HEK293 (cell line): ENCODE data around the gene NUF2.

ENCODE experiments used
- CTCF ChIA-PET: fragments of 350-600 bp; formaldehyde crosslinking; extraction: SDS; loops from one replicate; lab custom pipeline; 2021; ENCODE audit warnings: antibody characterized with exemption; lab: Yijun Ruan, JAX
- POLR2A ChIA-PET: fragments of 300-600 bp; formaldehyde crosslinking; extraction: SDS; loops from one replicate; lab custom pipeline; 2020; ENCODE audit warnings: antibody characterized with exemption, inconsistent platforms; lab: Yijun Ruan, JAX
- H3K27ac ChIP-seq: fragments of 200-500 bp; sonication (Bioruptor generic); 2 replicates; pipeline ENCODE4 v1.5.1; 2014; ENCODE audit warnings: low read depth, low read length, control low read depth, inconsistent platforms; ENCODE audit errors: extremely low read depth
- H3K36me3 ChIP-seq, 2 experiments: fragments of 200-500 bp in 1 of 2; sonication (Bioruptor generic) in 1 of 2; 1 replicate in 1 of 2; 2 replicates in 1 of 2; pipeline ENCODE4 v1.5.1; 2014 to 2017; ENCODE audit warnings: inconsistent platforms in 2 of 2, low read length in 2 of 2; ENCODE audit not compliant: control insufficient read depth in 2 of 2, insufficient read depth in 1 of 2
- H3K4me1 ChIP-seq: fragments of 200-500 bp; sonication (Bioruptor generic); 2 replicates; pipeline ENCODE4 v1.5.1; 2014; ENCODE audit warnings: mild to moderate bottlenecking, low read length, inconsistent platforms; ENCODE audit not compliant: control insufficient read depth, insufficient read depth
- H3K4me3 ChIP-seq: 2 replicates; pipeline ENCODE4 v1.5.1; 2011; ENCODE audit warnings: low read depth, mild to moderate bottlenecking, control low read depth, low read length, moderate library complexity
- H3K9me3 ChIP-seq: fragments of 200-500 bp; sonication (Bioruptor generic); 2 replicates; pipeline ENCODE4 v1.5.1; 2014; ENCODE audit warnings: low read depth, low read length, inconsistent platforms; ENCODE audit not compliant: control insufficient read depth, insufficient read depth
- AEBP2 ChIP-seq: fragments of 450-650 bp; formaldehyde crosslinking; IDR thresholded peaks from 2 replicates; pipeline ENCODE4 v1.5.1; 2016; ENCODE audit warnings: missing biosample characterization, missing genetic modification characterization, borderline replicate concordance
- EGR2 ChIP-seq: fragments of 450-650 bp; formaldehyde crosslinking; IDR thresholded peaks from 2 replicates; pipeline ENCODE4 v1.5.1; 2016; ENCODE audit warnings: low read depth, missing biosample characterization, missing genetic modification characterization
- KLF9 ChIP-seq: fragments of 450-650 bp; formaldehyde crosslinking; IDR thresholded peaks from 2 replicates; pipeline ENCODE4 v1.5.1; 2016; ENCODE audit warnings: missing biosample characterization, missing genetic modification characterization, low read depth
- PRDM1 ChIP-seq: fragments of 450-650 bp; formaldehyde crosslinking; IDR thresholded peaks from 2 replicates; pipeline ENCODE4; 2016; ENCODE audit warnings: missing biosample characterization, missing genetic modification characterization
- ZEB2 ChIP-seq: fragments of 450-650 bp; formaldehyde crosslinking; IDR thresholded peaks from 2 replicates; pipeline ENCODE4 v1.5.1; 2016; ENCODE audit warnings: missing biosample characterization, missing genetic modification characterization
- ZFP41 ChIP-seq: fragments of 450-650 bp; formaldehyde crosslinking; IDR thresholded peaks from 2 replicates; pipeline ENCODE4 v1.5.1; 2016; ENCODE audit warnings: missing biosample characterization, missing genetic modification characterization, borderline replicate concordance
- ZNF24 ChIP-seq: fragments of 450-650 bp; formaldehyde crosslinking; IDR thresholded peaks from 2 replicates; pipeline ENCODE4 v1.5.1; 2016; ENCODE audit warnings: missing biosample characterization, missing genetic modification characterization
- ZNF292 ChIP-seq: fragments of 450-650 bp; formaldehyde crosslinking; IDR thresholded peaks from 2 replicates; pipeline ENCODE4 v1.5.1; 2016; ENCODE audit warnings: low read depth, missing biosample characterization, missing genetic modification characterization, borderline replicate concordance
- ZNF600 ChIP-seq: fragments of 450-650 bp; formaldehyde crosslinking; IDR thresholded peaks from 2 replicates; pipeline ENCODE4 v1.5.1; 2016; ENCODE audit warnings: missing biosample characterization, missing genetic modification characterization
- ZNF658 ChIP-seq: fragments of 450-650 bp; formaldehyde crosslinking; IDR thresholded peaks from 2 replicates; pipeline ENCODE4; 2016; ENCODE audit warnings: missing biosample characterization, missing genetic modification characterization
- ZNF660 ChIP-seq: fragments of 450-650 bp; IDR thresholded peaks from 2 replicates; pipeline ENCODE4 v1.5.1; 2018; ENCODE audit warnings: missing biosample characterization, mild to moderate bottlenecking, missing genetic modification characterization
- ZNF747 ChIP-seq: fragments of 450-650 bp; formaldehyde crosslinking; IDR thresholded peaks from 2 replicates; pipeline ENCODE4 v1.5.1; 2016; ENCODE audit warnings: missing biosample characterization, missing genetic modification characterization
- ZNF837 ChIP-seq: fragments of 450-650 bp; formaldehyde crosslinking; IDR thresholded peaks from 2 replicates; pipeline ENCODE4 v1.5.1; 2016; ENCODE audit warnings: missing biosample characterization, missing genetic modification characterization
- ZNF843 ChIP-seq: fragments of 450-650 bp; formaldehyde crosslinking; IDR thresholded peaks from 2 replicates; pipeline ENCODE4 v1.5.1; 2016; ENCODE audit warnings: missing biosample characterization, missing genetic modification characterization
- ZSCAN16 ChIP-seq: fragments of 450-650 bp; formaldehyde crosslinking; IDR thresholded peaks from 2 replicates; pipeline ENCODE4 v1.5.1; 2016; ENCODE audit warnings: missing biosample characterization, missing genetic modification characterization
- TF ChIP-seq, protein P1 (sequence below): fragments of 450-650 bp; formaldehyde crosslinking; IDR thresholded peaks from 2 replicates; pipeline ENCODE4 v1.5.1; 2017; ENCODE audit warnings: missing biosample characterization, missing genetic modification characterization
- TF ChIP-seq, protein P2 (sequence below): fragments of 450-650 bp; formaldehyde crosslinking; IDR thresholded peaks from 2 replicates; pipeline ENCODE4 v1.5.1; 2016; ENCODE audit warnings: missing biosample characterization, missing genetic modification characterization
- TF ChIP-seq, protein P3 (sequence below): fragments of 450-650 bp; formaldehyde crosslinking; IDR thresholded peaks from 2 replicates; pipeline ENCODE4 v1.5.1; 2016; ENCODE audit warnings: missing biosample characterization, missing genetic modification characterization
- TF ChIP-seq, protein P4 (sequence below): sonication (generic); formaldehyde crosslinking; IDR thresholded peaks from 2 replicates; pipeline ENCODE4 v1.8.1; 2022; ENCODE audit warnings: mild to moderate bottlenecking, moderate library complexity, missing genetic modification reagents

The NUF2 gene

DNA sequence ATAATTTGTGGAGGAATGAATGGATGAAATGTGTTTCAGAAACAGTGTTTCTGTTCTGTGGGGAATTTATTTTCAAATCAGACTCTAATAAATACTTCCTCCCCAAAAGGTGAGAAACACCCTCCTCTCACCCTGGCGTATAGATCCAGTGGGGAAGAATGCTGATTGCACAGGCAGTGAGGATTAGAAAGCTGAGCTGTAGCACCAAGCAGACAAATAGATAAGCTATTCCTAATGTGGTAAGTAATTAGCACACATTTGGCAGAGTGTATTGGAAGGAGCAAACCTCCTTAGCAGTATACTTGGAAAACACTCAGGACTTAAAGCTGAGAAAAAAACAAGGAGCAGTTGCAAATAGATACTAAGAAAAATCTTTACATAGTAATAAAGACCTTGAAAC is 50.8 kb downstream of the NUF2 start:
- H3K4me1 ChIP-seq = no peaks in the 10 kb centered on the region
- H3K36me3 ChIP-seq = no peaks in the 10 kb centered on the region
- no peak overlapping the region for H3K4me3 ChIP-seq
- no peak overlapping the region for H3K27ac ChIP-seq
- ChIA-PET POLR2A (no interaction called here), CTCF (interaction anchor here (0.5 to 0.9 kb wide), 2 partner anchors 24 to 152 kb away, joined by 4 to 5 read pairs; no protein-coding TSS in a partner anchor)
- TF ChIP-seq, protein P1, sequence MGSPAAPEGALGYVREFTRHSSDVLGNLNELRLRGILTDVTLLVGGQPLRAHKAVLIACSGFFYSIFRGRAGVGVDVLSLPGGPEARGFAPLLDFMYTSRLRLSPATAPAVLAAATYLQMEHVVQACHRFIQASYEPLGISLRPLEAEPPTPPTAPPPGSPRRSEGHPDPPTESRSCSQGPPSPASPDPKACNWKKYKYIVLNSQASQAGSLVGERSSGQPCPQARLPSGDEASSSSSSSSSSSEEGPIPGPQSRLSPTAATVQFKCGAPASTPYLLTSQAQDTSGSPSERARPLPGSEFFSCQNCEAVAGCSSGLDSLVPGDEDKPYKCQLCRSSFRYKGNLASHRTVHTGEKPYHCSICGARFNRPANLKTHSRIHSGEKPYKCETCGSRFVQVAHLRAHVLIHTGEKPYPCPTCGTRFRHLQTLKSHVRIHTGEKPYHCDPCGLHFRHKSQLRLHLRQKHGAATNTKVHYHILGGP (tag by site-specific recombination) = no peak
- no peak for TF ChIP-seq ZNF660 (tag by site-specific recombination)
- TF ChIP-seq, protein P2, sequence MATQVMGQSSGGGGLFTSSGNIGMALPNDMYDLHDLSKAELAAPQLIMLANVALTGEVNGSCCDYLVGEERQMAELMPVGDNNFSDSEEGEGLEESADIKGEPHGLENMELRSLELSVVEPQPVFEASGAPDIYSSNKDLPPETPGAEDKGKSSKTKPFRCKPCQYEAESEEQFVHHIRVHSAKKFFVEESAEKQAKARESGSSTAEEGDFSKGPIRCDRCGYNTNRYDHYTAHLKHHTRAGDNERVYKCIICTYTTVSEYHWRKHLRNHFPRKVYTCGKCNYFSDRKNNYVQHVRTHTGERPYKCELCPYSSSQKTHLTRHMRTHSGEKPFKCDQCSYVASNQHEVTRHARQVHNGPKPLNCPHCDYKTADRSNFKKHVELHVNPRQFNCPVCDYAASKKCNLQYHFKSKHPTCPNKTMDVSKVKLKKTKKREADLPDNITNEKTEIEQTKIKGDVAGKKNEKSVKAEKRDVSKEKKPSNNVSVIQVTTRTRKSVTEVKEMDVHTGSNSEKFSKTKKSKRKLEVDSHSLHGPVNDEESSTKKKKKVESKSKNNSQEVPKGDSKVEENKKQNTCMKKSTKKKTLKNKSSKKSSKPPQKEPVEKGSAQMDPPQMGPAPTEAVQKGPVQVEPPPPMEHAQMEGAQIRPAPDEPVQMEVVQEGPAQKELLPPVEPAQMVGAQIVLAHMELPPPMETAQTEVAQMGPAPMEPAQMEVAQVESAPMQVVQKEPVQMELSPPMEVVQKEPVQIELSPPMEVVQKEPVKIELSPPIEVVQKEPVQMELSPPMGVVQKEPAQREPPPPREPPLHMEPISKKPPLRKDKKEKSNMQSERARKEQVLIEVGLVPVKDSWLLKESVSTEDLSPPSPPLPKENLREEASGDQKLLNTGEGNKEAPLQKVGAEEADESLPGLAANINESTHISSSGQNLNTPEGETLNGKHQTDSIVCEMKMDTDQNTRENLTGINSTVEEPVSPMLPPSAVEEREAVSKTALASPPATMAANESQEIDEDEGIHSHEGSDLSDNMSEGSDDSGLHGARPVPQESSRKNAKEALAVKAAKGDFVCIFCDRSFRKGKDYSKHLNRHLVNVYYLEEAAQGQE (tag by site-specific recombination) = no peak
- no peak for TF ChIP-seq ZNF24 (tag by site-specific recombination)
- TF ChIP-seq, protein P3, sequence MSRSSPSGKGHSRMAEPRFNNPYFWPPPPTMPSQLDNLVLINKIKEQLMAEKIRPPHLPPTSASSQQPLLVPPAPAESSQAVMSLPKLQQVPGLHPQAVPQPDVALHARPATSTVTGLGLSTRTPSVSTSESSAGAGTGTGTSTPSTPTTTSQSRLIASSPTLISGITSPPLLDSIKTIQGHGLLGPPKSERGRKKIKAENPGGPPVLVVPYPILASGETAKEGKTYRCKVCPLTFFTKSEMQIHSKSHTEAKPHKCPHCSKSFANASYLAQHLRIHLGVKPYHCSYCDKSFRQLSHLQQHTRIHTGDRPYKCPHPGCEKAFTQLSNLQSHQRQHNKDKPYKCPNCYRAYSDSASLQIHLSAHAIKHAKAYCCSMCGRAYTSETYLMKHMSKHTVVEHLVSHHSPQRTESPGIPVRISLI (tag by site-specific recombination) = no peak
- no peak for TF ChIP-seq ZNF837
- TF ChIP-seq ZEB2 = no peak
- no peak for TF ChIP-seq AEBP2 (tag by site-specific recombination)
- TF ChIP-seq, protein P4, sequence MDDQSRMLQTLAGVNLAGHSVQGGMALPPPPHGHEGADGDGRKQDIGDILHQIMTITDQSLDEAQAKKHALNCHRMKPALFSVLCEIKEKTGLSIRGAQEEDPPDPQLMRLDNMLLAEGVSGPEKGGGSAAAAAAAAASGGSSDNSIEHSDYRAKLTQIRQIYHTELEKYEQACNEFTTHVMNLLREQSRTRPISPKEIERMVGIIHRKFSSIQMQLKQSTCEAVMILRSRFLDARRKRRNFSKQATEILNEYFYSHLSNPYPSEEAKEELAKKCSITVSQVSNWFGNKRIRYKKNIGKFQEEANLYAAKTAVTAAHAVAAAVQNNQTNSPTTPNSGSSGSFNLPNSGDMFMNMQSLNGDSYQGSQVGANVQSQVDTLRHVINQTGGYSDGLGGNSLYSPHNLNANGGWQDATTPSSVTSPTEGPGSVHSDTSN (CRISPR knock-in tag) = no peak
- TF ChIP-seq ZNF747 = no peak
- no peak for TF ChIP-seq ZSCAN16 (tag by site-specific recombination)
- no peak for TF ChIP-seq EGR2 (tag by site-specific recombination)
- TF ChIP-seq KLF9 = no peak
- H3K9me3 ChIP-seq = no peaks in the 10 kb centered on the region

- Histone ChIP-seq H3K4me1 (no peaks in the 10 kb centered on the region), H3K27ac (no peak overlapping the region), H3K9me3 (no peaks in the 10 kb centered on the region), H3K4me3 (no peak overlapping the region), H3K36me3 (no peaks in the 10 kb centered on the region)
- ChIA-PET CTCF (interaction anchor here (0.6 kb wide), 1 partner anchor 1607 kb away, joined by 3 read pairs; no protein-coding TSS in a partner anchor), POLR2A (no interaction called here)
- TF ChIP-seq ZNF292 (tag by site-specific recombination) (no peak), ZFP41 (tag by site-specific recombination) (no peak), ZNF658 (tag by site-specific recombination) (no peak), ZNF843 (tag by site-specific recombination) (no peak), ZNF600 (tag by site-specific recombination) (no peak), PRDM1 (tag by site-specific recombination) (no peak)
- TF ChIP-seq, all 188 proteins: peak for 0
Measured at GRCh38 chr1:163378554-163378953, 56.8 kb downstream of the NUF2 start.
